Osteoblast (primary cell): Measurements from ENCODE around the gene ZNF613. TPM values are rescaled to one million over a fixed set of nuclear protein-coding genes. Genes with fewer than 3 reads are reported as not detected.
"Not testable (repeated sequence)": the region's sequence is repeated elsewhere in the genome, so short reads cannot be mapped to it uniquely, and the experiment has no call there.

Experiments used
- DNase-seq: peaks from one replicate; pipeline ENCODE4 v3.0.0; 2011; ENCODE audit warnings: low spot score, mixed read lengths; ENCODE audit not compliant: insufficient read length; ENCODE audit errors: missing footprints
- H2AFZ ChIP-seq: 2 replicates; pipeline ENCODE4 v1.6.0; 2011; ENCODE audit warnings: mild to moderate bottlenecking, low read length
- H3K27ac ChIP-seq: 2 replicates; pipeline ENCODE4 v1.5.1; 2011; ENCODE audit warnings: mild to moderate bottlenecking, low read depth, low read length, moderate library complexity
- H3K27me3 ChIP-seq: 2 replicates; pipeline ENCODE4 v1.6.0; 2012; ENCODE audit warnings: mild to moderate bottlenecking, control low read depth, inconsistent platforms, low read length, moderate library complexity; ENCODE audit not compliant: insufficient read depth
- H3K36me3 ChIP-seq: 2 replicates; pipeline ENCODE4 v1.5.1; 2011; ENCODE audit warnings: mild to moderate bottlenecking, low read length, control low read depth, moderate library complexity; ENCODE audit not compliant: insufficient read depth
- H3K4me1 ChIP-seq: 2 replicates; pipeline ENCODE4 v1.5.1; 2011; ENCODE audit warnings: mild to moderate bottlenecking, low read length, control low read depth, moderate library complexity; ENCODE audit not compliant: insufficient read depth
- H3K4me2 ChIP-seq: 2 replicates; pipeline ENCODE4 v1.6.0; 2011; ENCODE audit warnings: mild to moderate bottlenecking, low read length; ENCODE audit not compliant: insufficient read depth
- H3K4me3 ChIP-seq: fragments of 200-600 bp; sonication (generic); 3 replicates; pipeline ENCODE4 v1.5.1; 2012; ENCODE audit warnings: mild to moderate bottlenecking, low read length, inconsistent platforms; ENCODE audit not compliant: insufficient read depth
- H3K79me2 ChIP-seq: 2 replicates; pipeline ENCODE4 v1.6.0; 2012; ENCODE audit warnings: mild to moderate bottlenecking, low read length, control low read depth, inconsistent platforms; ENCODE audit not compliant: insufficient read depth
- H3K9me3 ChIP-seq: 2 replicates; pipeline ENCODE4 v1.5.1; 2011; ENCODE audit warnings: low read depth, low read length, control low read depth
- H4K20me1 ChIP-seq: 2 replicates; pipeline ENCODE4 v1.6.0; 2012; ENCODE audit warnings: mild to moderate bottlenecking, low read length, control low read depth; ENCODE audit not compliant: insufficient read depth
- total RNA-seq: library from RNA; depleted of rRNA; stranded (reverse); fragments of >200 nt; gene quantifications from 2 replicates; pipeline ENCODE4 v1.2.3, GENCODE V29; 2012
- TF ChIP-seq, protein P1 (sequence below): IDR thresholded peaks from 2 replicates; pipeline ENCODE4 v1.5.1; 2011; ENCODE audit warnings: mild to moderate bottlenecking, low read depth, low read length, moderate library complexity; ENCODE audit errors: extremely low read depth

ZNF613 gene
- total RNA-seq, 1 donor: 6.5 TPM

DNA sequence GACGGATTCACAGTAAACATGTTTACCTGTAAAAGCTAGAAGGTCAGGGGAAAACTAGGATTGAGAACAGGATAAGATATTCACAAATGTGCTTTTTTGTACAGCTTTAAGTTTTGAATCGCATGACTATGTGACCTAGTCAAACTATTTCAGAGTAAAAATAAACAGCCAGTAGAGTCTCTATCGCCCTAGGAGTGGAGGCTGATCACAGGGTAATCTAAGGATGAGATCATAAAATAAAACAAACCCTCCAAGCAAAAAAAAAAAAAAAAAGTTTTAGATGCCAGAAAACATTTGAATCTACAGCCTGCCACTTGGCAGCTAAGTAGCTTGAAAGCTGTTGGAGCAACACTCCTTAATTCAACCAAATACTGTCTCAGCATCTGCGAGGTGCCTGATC is 32.5 kb downstream of the ZNF613 start:
- Histone ChIP-seq H3K4me3 (no peak overlapping the region), H3K4me2 (no peak overlapping the region), H3K79me2 (no peaks in the 10 kb centered on the region), H3K27me3 (no peaks in the 10 kb centered on the region), H3K36me3 (peaks cover 3% of the 10 kb centered on the region), H3K4me1 (no peaks in the 10 kb centered on the region), H2AFZ (no peak overlapping the region), H4K20me1 (no peaks in the 10 kb centered on the region), H3K9me3 (peaks cover 5% of the 10 kb centered on the region), H3K27ac (no peak overlapping the region)
- TF ChIP-seq, protein P1, sequence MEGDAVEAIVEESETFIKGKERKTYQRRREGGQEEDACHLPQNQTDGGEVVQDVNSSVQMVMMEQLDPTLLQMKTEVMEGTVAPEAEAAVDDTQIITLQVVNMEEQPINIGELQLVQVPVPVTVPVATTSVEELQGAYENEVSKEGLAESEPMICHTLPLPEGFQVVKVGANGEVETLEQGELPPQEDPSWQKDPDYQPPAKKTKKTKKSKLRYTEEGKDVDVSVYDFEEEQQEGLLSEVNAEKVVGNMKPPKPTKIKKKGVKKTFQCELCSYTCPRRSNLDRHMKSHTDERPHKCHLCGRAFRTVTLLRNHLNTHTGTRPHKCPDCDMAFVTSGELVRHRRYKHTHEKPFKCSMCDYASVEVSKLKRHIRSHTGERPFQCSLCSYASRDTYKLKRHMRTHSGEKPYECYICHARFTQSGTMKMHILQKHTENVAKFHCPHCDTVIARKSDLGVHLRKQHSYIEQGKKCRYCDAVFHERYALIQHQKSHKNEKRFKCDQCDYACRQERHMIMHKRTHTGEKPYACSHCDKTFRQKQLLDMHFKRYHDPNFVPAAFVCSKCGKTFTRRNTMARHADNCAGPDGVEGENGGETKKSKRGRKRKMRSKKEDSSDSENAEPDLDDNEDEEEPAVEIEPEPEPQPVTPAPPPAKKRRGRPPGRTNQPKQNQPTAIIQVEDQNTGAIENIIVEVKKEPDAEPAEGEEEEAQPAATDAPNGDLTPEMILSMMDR: no peak
- no peak for DNase-seq

DNA sequence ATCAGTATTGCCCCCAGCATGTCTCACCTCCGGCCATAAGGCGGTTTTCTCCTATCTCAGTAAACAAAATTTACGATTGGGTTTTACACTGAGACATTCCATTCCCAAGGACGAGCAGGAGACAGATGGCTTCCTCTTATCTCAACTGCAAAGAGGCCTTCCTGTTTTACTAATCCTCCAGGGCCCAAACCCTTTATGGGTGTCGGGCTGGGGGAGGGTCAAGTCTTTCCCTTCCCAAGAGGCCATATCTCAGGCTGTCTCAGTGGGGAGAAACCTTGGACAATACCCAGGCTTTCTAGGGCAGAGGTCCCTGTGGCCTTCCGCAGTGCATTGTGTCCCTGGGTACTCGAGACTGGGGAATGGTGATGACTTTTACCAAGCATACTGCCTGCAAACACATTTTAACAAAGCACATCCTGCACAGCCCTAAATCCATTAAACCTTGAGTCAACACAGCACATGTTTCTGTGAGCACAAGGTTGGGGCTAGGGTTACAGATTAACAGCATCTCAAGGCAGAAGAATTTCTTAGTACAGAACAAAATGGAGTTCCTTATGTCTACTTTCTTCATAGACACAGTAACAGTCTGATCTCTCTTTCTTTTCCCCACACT is 33.5 kb downstream of the ZNF613 start:
- H3K9me3 ChIP-seq: peaks cover 15% of the 10 kb centered on the region
- H2AFZ ChIP-seq, H3K27ac ChIP-seq, H3K4me2 ChIP-seq, DNase-seq, H3K4me3 ChIP-seq, H3K4me1 ChIP-seq, H3K79me2 ChIP-seq, H4K20me1 ChIP-seq, H3K27me3 ChIP-seq: not testable (repeated sequence)
- peaks cover 12% of the 10 kb centered on the region for H3K36me3 ChIP-seq

DNA sequence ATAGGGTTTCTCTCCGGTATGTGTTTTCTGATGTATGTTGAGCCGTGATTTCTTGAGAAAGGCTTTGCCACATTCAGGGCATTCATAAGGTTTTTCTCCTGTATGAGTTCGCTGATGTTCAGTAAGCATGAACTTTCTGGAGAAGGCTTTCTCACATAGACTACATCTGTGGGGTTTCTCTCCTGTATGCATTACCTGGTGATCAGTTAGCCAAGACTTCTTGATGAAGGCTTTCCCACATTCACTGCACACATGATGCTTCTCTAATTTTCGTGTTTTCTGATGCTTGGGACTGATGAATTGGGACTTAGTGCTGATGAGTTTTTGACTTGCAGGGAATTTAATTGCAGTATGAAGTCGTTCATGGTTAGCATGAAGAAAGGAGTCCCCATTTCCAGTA is 38.3 kb downstream of the ZNF613 start:
- DNase-seq: no peak
- peaks cover 18% of the 10 kb centered on the region for H3K9me3 ChIP-seq

DNA sequence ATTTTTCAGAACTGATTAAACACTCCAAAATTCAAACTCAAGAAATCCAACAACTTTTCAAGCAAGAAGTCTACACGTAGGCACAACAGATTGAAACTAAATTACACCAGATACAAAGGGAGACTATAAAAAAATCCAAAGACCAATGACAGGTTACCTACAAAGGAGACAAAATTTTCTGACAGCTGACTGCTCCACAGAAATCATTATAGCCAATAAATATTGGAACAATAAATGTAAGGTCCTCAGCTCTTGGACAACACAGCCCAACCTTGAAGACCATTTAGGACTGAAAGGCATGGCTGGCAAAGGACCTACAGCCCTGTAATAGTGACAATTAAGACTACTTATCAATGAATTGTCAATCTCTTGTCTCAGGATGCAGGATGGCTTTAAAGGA is 43.4 kb downstream of the ZNF613 start:
- Histone ChIP-seq H3K36me3 (peaks cover 69% of the 10 kb centered on the region), H2AFZ (no peak overlapping the region), H3K4me2 (no peak overlapping the region), H3K27ac (no peak overlapping the region), H3K4me1 (no peaks in the 10 kb centered on the region), H3K9me3 (peaks cover 20% of the 10 kb centered on the region), H3K79me2 (peaks cover under 1% of the 10 kb centered on the region), H3K4me3 (no peak overlapping the region), H4K20me1 (no peaks in the 10 kb centered on the region), H3K27me3 (no peaks in the 10 kb centered on the region)
- DNase-seq: no peak
- TF ChIP-seq, protein P1: no peak

More for the DNA sequence above, 38.3 kb downstream of the ZNF613 start:
- H3K4me1 ChIP-seq: no peaks in the 10 kb centered on the region
- no peaks in the 10 kb centered on the region for H3K27me3 ChIP-seq
- no peaks in the 10 kb centered on the region for H3K79me2 ChIP-seq
- no peaks in the 10 kb centered on the region for H4K20me1 ChIP-seq
- H3K27ac ChIP-seq: no peak overlapping the region
- no peak overlapping the region for H2AFZ ChIP-seq
- no peak overlapping the region for H3K4me2 ChIP-seq
- H3K36me3 ChIP-seq: peaks cover 46% of the 10 kb centered on the region
- no peak overlapping the region for H3K4me3 ChIP-seq
- TF ChIP-seq, protein P1: no peak
